ENCODE results near the gene CNGB1. TPM values are rescaled to one million over a fixed set of nuclear protein-coding genes. Genes with fewer than 3 reads are reported as not detected.

Gene CNGB1
- total RNA-seq, 1 donor from 2014 or later = not detected

DNA sequence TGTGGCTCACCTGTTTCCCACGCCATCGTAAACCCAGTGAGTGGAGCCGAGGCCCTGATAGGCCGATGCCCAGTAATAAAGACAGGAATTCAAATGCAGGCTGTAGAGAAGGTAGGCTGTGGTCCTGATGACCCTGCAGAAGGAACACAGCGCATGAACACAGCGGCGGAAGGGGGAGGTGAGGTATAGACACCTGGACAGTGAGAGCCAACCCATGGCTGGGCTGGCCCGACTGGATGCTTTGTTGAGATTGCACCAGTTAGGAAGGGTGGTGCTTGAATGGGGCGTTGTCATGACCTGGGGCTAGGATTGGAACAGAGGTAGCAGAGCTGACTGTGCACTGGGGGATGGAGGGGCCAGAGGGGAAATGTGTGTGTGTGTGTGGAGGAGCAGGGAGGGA, 59.2 kb downstream of the CNGB1 start:
- intact Hi-C loops (cut with micrococcal nuclease) = no loop called here

DNA sequence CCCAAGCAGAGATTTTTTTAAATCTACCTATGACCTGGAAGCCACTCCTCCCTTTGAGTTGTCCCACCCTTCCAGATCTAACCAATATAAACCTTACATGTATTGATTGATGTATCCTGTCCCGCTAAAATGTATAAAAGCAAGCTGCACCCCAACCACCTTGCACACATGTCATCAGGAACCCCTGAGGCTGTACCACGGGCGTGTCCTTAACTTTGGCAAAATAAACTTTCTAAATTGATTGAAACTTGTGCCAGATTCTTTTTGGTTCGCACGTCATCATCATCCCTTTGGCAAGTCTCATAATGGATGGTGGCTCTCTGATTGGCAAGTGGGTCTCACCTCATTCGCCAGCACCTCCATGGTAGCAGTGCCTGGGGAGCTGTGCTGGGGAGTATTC, 60.2 kb downstream of the CNGB1 start:
- intact Hi-C loops (cut with micrococcal nuclease) = no loop called here

DNA sequence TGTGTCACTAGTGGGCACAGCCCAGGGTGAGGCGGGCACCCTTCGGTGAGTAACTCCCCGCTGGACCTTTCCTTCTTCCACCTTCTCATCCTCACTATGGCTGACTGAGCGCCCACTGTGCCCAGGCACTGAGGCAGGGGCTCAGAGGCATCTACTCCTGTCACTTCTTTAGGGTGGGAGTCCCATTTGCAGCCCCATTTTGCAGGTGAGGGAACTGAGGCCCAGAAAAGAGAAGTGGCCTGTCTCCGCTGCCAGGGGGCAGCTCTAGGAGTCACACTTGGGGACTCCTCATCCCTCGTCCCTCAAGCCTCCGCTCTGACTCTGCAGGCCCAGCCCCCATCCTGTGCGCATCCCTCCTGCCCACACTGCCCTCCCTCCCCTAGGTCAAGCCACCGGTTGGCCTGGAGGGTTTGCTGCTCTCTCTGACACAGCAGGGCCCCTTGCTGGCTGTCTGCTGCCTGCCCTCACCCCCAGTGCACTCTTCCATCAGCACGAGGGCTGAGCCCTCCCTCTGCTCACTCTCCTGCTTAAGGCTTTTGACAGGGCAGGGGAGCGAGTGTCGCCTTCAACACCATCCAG, 62.4 kb downstream of the CNGB1 start:
- intact Hi-C loops (cut with micrococcal nuclease) = no loop called here

DNA sequence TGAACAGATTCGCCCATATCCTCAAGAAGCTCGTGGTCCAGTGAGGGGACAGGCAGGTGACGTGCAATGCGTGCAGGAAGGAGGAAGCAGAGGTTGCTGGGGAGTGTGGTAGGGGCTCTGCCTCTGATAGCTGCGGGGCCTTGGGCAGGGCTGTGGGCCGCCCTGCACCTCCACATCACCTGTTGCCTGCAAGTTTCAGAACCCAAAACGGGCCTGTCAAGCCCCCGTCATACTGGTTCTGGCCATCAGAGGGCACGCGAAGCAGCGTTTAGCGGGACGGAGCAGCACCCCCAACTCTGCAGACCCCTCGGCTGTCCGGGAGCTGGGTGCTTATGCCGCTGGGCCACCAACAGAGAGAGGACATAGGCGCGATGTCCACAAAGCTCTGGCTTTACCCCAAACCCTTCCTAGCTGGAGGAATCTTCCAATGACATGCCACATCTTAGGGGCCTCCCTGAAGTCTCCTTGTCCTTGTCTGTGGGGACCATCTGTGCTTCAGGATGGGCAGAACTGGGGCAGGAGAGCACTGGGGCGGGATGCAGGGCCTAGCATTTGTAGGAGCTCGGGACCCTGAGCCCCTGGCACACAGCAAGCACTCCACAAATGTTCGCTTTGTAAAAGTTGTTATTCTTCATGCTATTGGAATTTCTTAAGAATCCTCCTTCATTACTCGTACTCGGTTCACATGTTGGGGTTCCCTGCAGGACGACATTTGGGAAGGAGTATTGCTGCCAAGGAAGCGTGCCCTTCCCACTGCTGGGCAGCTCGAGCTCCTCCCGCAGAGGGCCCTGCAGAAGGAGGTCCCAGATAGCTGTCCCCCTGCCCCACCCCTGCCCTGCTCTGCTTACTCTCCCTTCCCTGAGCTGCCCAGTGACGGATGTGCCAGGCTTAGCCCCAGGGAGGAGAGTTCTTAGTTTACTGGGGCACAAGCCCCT, 64.3 kb downstream of the CNGB1 start:
- intact Hi-C loops (cut with micrococcal nuclease) = no loop called here

DNA sequence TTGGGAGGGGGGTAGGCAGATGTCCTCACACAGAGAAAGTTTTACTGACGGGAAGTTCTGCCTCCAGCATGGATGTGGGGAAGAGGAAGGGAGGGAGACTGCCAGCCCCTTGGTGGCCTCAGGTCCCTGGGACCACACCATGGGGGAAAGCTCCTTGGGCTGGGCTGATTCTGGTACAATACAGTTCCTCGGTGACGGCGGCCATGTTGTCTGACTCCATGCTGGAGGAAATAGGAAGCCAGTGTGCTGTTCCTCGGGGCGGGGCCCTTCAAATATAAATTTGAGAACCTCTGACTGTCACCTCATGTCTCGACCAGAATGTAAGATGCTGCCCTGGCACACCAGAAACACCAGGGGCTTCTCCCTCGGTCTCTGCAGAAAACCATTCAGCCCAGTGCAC, 66.8 kb downstream of the CNGB1 start:
- intact Hi-C loops (cut with micrococcal nuclease) = no loop called here

DNA sequence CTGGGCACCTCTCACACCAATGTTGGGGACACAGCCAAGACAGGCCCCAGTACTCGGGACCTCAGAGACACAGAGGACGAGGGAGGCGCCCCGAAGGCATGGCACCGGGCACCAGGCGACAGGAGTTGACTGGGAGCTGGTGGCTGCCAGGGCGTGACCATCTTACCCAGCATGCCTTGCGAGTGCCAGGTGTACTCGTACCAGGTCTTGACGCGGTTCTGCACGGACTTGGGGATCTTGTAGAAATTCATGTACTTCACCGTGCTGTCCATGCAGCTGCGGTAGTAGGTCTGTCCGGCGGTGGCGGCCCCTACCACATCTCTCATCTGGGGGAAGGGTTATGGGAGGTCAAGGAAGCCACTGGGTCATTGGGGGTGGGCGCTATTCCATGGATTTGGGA, 67.3 kb downstream of the CNGB1 start:
- intact Hi-C loops (cut with micrococcal nuclease) = no loop called here

DNA sequence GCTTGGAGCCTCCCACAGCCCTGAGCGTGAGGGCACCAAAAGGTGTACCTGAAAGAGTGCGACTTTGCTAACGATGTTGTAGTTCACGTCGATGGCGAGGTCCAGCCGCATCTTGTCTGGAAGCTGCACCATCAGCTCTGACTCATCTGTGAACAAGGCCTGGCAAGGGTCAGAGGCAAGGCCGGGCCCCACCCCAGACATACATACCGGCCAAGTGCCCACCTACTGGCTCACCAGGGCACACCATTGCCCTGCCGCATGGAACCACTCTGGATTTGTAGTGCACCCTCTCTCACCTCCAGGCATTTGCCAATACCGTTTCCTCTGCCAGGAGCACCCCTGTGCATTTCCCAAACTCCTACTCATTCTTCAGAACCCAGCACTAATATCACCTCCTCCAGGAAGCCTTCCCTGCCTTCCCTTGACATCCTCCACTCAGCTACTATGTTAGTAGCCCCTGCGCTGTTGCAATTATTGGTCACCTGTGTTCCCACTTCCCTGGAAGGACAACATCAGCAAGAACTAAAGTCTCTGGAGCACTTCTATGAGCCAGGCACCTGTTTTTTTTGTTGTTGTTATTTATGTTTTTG, 69.4 kb downstream of the CNGB1 start:
- intact Hi-C loops (cut with micrococcal nuclease) = no loop called here

DNA sequence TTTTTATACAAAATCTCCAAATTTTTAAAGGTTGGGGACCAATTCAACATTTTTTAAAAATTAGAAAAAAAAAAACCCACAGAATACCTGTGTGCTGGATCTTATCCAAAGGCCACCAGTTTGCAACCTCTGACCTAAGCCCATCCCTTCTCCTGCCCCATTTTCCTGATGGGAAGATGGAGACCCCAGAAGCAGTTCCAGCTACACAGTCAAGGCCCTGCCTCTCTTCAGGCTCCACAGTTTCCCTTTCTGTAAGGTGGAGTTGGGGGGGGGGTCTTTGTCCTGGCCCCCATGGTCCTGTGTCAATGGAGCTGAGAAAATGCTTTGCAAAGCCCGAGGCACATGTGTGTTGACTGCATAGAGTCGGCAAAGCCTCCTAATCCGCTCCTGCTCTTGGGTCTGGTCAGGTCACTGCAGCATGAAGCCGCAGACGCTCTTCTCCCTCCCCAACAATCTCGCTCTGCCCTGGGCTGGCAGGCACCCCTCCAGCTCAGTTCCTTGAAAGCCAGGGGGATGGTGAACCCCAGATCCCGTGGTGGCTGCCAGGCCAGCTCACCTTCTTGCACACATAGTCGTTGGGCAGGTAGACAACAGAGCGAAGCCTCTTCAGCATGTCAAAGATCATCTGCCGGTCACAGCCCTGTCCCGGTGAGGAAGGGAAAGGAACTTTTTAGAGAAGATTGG, 70.0 kb downstream of the CNGB1 start:
- intact Hi-C loops (cut with micrococcal nuclease) = no loop called here

DNA sequence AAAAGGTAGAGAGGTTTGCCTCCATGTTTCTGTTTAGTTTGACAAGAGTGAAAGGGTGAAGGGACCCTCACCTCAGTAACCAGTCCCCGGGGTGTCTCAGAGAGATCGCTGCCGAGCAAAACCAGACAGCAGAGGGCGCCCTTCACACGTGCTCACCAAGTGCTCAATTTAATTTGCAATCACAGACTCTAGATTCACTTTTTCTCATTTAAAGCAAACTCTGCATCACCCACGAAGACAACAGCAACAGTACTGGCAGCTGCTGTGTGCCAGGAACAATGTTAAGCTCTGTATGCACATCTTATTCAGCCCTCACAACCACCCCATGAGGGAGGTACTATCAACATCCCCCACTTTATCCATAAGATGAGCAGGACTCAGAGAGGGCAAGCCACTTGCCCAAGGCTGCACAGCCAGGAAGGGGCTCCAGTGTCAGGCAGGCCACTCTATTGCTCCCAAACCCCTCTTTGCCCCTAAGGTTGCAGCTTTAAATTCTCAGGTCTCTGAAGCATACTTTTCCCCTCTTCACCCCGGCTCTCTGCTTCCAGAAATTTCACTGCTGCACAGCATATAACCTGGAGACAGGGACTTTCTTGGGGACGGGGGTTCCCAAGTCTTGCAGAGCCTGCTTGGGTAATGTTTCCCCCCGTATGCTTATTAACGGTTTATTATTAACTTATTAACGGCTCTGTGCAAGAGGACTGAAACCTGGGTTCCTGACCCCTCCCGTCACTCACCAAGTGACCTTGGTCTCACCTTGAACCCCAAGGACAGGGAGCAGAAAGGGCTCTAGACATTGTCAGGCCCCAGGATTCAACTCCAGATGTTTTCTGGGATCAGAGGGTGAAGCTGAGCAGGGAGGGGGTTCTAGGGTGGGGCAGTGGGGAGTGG, 70.9 kb downstream of the CNGB1 start:
- intact Hi-C loops (cut with micrococcal nuclease) = loop anchor here (1.0 to 10.0 kb wide), 4 partner anchors 101 to 325 kb away; partner anchors contain the start of genes CFAP20 and USB1

DNA sequence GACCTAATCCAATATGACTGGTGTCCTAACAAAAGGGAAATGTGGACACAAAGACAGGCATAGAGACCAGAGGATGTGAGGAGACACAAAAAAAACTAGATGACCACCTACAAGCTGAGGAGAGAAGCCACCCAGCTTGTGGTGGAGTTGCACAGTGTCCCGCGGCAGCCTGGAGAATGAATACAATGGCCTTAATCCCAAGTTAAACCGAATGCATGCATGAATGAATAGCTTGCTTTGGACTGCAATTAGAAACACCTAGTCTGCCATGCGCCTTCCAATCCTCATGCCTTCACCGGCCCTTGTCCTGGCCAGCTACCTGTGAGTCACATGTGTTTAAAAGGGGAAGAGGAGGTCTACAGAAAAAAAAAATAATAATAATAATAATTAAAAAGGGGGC, 72.0 kb downstream of the CNGB1 start:
- intact Hi-C loops (cut with micrococcal nuclease) = loop anchor here (1.0 to 10.0 kb wide), 4 partner anchors 102 to 324 kb away; partner anchors contain the start of genes CFAP20 and USB1

DNA sequence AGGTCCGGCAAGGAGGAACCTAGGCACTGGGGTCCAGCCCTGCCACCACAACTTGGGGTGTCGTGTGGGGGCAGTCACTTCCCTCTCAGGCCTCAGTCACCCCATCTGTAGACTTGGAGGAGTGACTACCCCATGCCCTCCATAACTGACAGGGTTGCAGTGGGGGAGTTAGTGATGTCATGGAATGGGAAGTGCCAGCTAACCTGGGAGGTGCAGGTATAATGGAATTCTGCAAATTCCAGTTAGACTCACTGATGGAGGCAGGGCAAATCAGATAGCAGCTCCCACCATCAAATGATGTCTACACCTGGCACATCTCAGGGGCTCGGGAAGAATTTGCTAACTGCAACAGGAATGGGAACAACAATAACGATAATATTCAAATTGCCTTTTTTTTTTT, 72.9 kb downstream of the CNGB1 start:
- intact Hi-C loops (cut with micrococcal nuclease) = loop anchor here (10.0 kb wide), 2 partner anchors 227 to 323 kb away; partner anchors contain the start of gene CFAP20

DNA sequence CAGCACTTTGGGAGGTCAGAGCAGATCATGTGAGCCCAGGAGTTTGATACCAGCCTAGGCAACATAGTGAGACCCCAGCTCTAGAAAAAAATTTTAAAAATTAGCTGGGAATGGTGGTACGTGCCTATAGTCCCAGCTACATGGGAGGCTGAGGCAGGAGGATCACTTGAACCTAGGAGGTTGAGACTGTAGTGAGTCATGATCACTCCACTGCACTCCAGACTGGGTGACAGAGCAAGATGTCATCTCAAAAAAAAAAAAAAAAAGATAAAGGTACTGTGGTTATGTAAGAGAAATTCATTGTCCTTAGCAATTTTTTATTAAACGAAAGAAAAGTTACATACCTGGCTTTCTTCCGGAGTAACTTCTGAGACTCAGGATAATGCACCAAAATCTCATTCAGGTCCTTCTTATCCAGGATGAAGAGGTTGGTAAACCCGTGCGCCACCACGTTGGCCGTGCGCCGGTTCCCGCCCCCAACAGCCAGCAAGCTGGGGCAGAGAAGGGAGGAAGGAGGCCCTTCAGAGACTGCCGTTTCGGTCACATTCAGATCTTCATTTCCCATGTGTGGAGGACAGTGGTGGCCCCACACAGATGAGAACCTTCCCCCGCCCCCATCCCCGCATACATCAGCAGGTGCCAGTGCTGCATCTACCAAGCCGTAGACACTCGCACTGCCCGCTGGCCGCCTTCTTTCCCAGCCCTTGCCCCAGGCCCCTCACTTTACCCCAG, 73.7 kb downstream of the CNGB1 start:
- intact Hi-C loops (cut with micrococcal nuclease) = loop anchor here (10.0 kb wide), 2 partner anchors 228 to 322 kb away; partner anchors contain the start of gene CFAP20

DNA sequence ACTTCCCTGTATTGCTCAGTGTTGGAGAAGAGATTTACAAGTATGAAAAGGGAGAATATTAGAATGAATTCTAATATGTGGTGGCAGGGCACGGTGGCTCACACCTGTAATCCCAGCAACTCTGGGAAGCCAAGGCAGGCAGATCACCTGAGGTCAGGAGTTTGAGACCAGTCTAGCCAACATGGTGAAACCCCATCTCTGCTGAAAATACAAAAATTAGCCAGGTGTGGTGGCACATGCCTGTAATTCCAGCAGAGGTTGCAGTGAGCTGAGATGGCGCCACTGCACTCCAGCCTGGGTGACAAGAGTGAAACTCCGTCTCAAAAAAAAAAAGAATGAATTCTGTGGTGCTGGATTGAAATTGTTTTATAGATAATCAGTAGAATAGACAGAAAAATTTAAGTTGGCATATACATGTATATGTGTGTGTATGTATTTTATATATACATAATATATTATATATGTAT, 75.8 kb downstream of the CNGB1 start:
- intact Hi-C loops (cut with micrococcal nuclease) = loop anchor here (10.0 kb wide), 2 partner anchors 230 to 320 kb away; partner anchors contain the start of gene CFAP20

DNA sequence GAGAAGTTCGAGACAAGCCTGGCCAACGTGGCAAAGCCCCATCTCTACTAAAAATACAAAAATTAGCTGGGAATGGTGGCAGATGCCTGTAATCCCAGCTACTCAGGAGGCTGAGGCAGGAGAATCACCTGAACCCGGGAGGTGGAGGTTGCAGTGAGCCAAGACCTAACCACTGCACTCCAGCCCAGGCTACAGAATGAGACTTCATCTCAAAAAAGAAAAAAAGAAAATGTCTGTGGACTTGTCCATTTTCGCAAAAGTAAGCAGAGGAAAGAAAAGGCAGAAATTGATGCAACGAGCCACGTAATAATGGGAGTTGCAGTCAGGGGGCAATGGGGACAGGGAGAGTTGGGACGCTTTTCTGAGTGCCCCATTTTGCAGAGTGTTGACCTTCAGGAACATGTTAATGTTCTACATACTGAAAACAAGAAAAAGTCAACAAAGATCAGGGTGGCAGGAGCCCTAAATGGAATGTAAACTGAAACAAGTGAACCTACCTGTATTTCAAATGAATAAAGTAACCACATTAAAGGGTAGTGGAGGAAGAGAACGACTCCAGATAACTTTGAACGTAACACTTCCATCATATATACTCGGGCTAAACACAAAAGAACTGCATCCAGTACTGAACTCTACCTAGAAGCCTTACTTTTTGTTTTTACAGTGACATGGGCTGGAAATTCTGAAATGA, 76.4 kb downstream of the CNGB1 start:
- intact Hi-C loops (cut with micrococcal nuclease) = loop anchor here (10.0 kb wide), 2 partner anchors 230 to 320 kb away; partner anchors contain the start of gene CFAP20

DNA sequence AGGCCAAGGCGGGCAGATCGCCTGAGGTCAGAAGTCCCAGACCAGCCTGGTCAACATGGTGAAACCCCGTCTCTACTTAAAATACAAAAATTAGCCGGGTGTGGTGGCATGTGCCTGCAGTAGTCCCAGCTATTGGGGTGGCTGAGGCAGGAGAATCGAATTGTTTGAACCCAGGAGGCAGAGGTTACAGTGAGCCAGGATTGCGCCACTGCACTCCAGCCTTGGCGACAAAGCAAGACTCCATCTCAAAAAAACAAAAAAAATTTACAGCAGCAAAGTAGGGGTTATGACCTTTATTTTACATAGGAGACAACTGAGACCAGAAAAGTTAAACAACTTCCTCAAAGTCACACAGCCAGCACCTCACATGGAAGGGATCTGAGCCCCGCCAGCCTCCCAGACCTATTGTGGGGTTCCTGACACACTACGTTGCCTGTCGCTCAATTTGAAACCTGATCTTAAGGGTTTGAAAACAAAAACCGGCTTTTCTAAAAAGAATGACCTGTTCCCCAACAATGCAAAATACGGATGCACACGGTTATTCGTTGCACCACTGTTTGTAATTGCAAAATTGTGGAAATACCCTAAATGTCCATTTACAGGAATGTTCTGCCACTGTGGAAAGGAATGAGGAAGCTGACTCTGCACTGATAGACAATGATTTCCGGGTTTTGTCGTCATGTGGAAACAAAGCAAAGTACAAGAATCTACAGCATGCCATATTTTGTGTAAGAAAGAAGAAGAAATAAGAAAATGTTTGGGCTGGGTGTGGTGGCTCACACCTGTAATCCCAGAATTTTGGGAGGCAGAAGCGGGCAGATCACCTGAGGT, 77.2 kb downstream of the CNGB1 start:
- intact Hi-C loops (cut with micrococcal nuclease) = loop anchor here (10.0 kb wide), 2 partner anchors 231 to 319 kb away; partner anchors contain the start of gene CFAP20

DNA sequence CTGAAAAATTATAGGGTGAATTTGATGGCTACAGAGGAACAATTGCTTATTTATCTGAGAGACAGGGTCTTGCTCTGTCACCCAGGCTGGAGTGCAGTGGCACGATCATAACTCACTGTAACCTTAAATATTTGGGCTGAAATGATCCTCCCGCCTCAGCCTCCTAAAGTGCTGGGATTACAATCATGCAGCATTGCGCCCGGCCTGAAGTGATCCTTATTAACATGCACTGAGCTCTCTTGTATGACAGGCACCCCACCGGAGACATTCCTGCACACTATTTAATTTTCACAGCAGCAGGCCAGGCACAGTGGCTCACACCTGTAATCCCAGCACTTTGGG, 77.7 kb downstream of the CNGB1 start:
- intact Hi-C loops (cut with micrococcal nuclease) = loop anchor here (10.0 kb wide), 2 partner anchors 232 to 318 kb away; partner anchors contain the start of gene CFAP20

DNA sequence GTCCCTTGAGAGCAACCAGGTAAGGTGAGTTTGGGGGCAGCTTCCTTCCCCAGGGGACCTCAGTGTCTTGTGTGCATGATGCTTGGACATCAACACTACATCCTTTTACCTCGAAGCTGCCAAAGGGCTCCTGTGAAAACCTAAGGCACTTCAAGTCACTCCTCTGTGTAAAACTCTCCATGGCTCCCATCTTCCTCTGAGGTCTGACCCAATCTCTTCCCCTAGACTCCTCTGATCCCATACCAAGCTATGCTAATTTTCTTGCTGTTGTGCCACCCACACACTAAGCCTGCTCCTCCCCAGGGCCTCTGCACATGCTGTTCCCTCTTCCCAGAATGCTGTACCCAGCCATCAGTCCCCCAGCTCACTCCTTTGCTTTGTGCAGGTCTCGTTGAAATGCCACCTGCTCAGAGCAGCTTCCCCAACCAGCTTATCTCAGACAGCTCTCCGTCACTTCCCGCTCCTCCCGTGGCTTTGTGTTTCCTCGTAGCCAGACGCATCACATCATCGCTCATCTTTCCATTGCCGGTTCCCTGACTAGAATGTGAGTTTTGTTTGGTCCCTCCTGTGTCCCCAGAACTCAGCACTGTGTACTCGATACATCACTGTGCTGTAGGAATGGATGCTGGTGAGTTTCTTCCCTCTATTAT, 78.4 kb downstream of the CNGB1 start:
- intact Hi-C loops (cut with micrococcal nuclease) = loop anchor here (10.0 kb wide), 2 partner anchors 232 to 318 kb away; partner anchors contain the start of gene CFAP20
